Endodermal cell (in vitro differentiated cells): Measurements from ENCODE around the gene MAPK9. TPM values are rescaled to one million over a fixed set of nuclear protein-coding genes. Genes with fewer than 3 reads are reported as not detected.

Experiments used
- DNase-seq: peaks from one replicate; pipeline ENCODE4 v3.0.0-alpha.2; 2017
- H3K27ac ChIP-seq: 2 replicates; pipeline ENCODE4 v1.5.1; 2013; ENCODE audit warnings: mild to moderate bottlenecking, low read depth, low read length, moderate library complexity
- H3K27me3 ChIP-seq: 2 replicates; pipeline ENCODE4 v1.6.1; 2013; ENCODE audit warnings: mild to moderate bottlenecking, low read length, moderate library complexity; ENCODE audit not compliant: insufficient read depth, control insufficient read depth, poor library complexity, severe bottlenecking
- H3K36me3 ChIP-seq: 2 replicates; pipeline ENCODE4 v1.7.0; 2013; ENCODE audit warnings: mild to moderate bottlenecking, low read length, moderate library complexity; ENCODE audit not compliant: control insufficient read depth, insufficient read depth
- H3K4me1 ChIP-seq: one replicate; pipeline ENCODE4 v1.7.0; 2013; ENCODE audit warnings: low read length; ENCODE audit not compliant: control insufficient read depth, insufficient read depth
- H3K4me3 ChIP-seq: 2 replicates; pipeline ENCODE4 v1.5.1; 2013; ENCODE audit warnings: mild to moderate bottlenecking, low read length, moderate library complexity
- H3K9ac ChIP-seq: 2 replicates; pipeline ENCODE4 v1.6.1; 2013; ENCODE audit warnings: mild to moderate bottlenecking, low read length, moderate library complexity; ENCODE audit not compliant: poor library complexity, severe bottlenecking; ENCODE audit errors: extremely low read depth
- H3K9me3 ChIP-seq: 2 replicates; pipeline ENCODE4 v1.6.1; 2013; ENCODE audit warnings: mild to moderate bottlenecking, low read length, moderate library complexity; ENCODE audit not compliant: control insufficient read depth
- H3K27ac Mint-ChIP-seq: 2 replicates; pipeline ENCODE4 v1.8.0; 2020; ENCODE audit warnings: mixed read lengths
- H3K27me3 Mint-ChIP-seq: 2 replicates; pipeline ENCODE4 v1.8.0; 2021; ENCODE audit warnings: mild to moderate bottlenecking, mixed read lengths; ENCODE audit not compliant: insufficient read depth
- H3K36me3 Mint-ChIP-seq: 2 replicates; pipeline ENCODE4 v1.8.0; 2020; ENCODE audit warnings: low read depth, mixed read lengths
- H3K4me1 Mint-ChIP-seq: 2 replicates; pipeline ENCODE4 v1.8.0; 2020; ENCODE audit warnings: mixed read lengths
- H3K4me3 Mint-ChIP-seq: 2 replicates; pipeline ENCODE4 v1.8.0; 2020; ENCODE audit warnings: mild to moderate bottlenecking, moderate library complexity, mixed read lengths
- H3K9me3 Mint-ChIP-seq: 2 replicates; pipeline ENCODE4 v1.8.0; 2020; ENCODE audit warnings: mild to moderate bottlenecking, mixed read lengths
- WGBS, 2 experiments: methylation state at CpG; one replicate each; pipeline versions ENCODE4 v1.1.5 to v1.1.7; 2013; ENCODE audit warnings: missing lambda C conversion rate in 2 of 2, mixed read lengths in 1 of 2; ENCODE audit not compliant: insufficient coverage in 1 of 2, insufficient read length in 1 of 2; 5-methylcytosine and 5-hydroxymethylcytosine counted together
- total RNA-seq, 2 donors: library from RNA; stranded (reverse); fragmentation: NEBNext Ultra II Directional in 1 of 2; extraction: Animal tissue kit (Norgen Biotek cat#: 25700) in 1 of 2; gene quantifications; 2 replicates in 1 of 2; 3 replicates in 1 of 2; pipeline ENCODE4 v1.2.1, GENCODE V29; 2021
- TF ChIP-seq, protein P1 (sequence below): fragments of 200-600 bp; sonication (generic); conservative IDR thresholded peaks from 2 replicates; pipeline ENCODE4 v1.5.0; 2021; ENCODE audit warnings: antibody characterized with exemption, mild to moderate bottlenecking

The MAPK9 gene
- total RNA-seq, 2 donors from 2014 or later, result 45.6 to 51.8 TPM

DNA sequence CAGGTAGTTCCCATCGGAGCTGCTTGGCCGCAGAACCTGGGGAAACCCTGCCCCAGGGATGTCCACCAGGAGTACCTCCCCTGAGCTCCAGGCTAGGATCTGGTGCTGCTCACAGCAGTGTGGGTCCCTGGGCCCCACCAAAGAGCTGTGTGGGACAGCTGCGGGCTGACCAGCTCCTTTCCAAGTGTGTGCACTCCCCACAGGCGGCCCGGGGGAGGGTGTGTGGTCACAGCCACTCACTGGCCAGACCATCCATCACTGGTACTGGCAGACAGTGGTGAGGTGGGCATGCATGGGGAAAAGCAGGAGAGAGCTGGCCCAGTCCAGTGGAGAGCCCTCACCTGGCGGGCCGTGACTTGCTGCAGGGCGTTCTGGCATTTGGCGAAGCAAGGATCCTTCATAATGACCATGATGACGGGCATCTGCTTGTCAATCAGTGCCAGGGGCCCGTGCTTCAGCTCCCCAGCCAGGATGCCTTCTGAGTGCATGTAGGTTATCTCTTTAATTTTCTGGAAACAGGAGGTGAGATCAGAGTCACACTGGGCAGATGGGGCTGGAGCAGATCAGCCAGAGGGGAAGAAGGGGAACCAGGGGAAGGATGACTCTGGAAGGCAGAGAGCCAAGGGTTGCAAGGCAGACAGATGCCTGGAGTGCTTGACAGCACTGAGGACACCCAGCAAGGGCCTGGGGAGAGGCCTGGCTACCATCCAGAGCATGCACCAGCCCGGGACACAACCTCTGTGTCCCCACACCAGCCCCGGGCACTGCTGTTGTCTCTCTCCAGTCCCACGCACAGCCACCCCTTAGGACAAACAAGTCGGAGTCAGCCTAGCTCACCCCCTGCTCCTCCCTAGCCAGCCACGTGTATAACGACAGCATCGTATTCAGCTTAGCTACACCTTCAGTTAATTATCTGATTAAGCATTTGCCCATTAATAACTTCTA is 12.8 kb upstream of the MAPK9 start:
- no peaks in the 10 kb centered on the region for H3K9me3 Mint-ChIP-seq
- H3K27me3 Mint-ChIP-seq, result no peaks in the 10 kb centered on the region
- H3K36me3 Mint-ChIP-seq, result peaks cover 26% of the 10 kb centered on the region
- Histone ChIP-seq H3K9ac (no peak overlapping the region), H3K27me3 (no peaks in the 10 kb centered on the region), H3K4me3 (no peak overlapping the region), H3K27ac (no peak overlapping the region), H3K9me3 (no peaks in the 10 kb centered on the region), H3K4me1 (no peaks in the 10 kb centered on the region), H3K36me3 (peaks cover 39% of the 10 kb centered on the region)
- no peaks in the 10 kb centered on the region for H3K4me1 Mint-ChIP-seq
- TF ChIP-seq, protein P1, sequence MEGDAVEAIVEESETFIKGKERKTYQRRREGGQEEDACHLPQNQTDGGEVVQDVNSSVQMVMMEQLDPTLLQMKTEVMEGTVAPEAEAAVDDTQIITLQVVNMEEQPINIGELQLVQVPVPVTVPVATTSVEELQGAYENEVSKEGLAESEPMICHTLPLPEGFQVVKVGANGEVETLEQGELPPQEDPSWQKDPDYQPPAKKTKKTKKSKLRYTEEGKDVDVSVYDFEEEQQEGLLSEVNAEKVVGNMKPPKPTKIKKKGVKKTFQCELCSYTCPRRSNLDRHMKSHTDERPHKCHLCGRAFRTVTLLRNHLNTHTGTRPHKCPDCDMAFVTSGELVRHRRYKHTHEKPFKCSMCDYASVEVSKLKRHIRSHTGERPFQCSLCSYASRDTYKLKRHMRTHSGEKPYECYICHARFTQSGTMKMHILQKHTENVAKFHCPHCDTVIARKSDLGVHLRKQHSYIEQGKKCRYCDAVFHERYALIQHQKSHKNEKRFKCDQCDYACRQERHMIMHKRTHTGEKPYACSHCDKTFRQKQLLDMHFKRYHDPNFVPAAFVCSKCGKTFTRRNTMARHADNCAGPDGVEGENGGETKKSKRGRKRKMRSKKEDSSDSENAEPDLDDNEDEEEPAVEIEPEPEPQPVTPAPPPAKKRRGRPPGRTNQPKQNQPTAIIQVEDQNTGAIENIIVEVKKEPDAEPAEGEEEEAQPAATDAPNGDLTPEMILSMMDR, result no peak
- H3K4me3 Mint-ChIP-seq, result no peak overlapping the region
- DNase-seq, result no peak
- no peak overlapping the region for H3K27ac Mint-ChIP-seq
- 93 to 98% methylated on average over 17 to 18 of the region's 18 CpGs for WGBS, 2 experiments

DNA sequence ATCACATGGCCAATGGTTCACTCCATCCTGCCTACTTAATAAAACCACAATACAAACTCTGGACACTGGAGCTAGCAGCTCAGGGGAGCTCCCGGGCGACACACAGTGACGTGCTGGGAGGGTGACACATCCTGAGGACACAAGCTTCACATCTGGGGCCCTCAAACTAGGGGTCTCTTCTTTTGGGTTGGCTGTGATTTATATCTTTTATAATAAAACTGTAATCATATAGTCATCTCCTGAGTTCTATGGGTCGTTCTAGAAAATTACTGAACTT is 12.1 kb upstream of the MAPK9 start:
- Mint-ChIP-seq H3K4me3 (no peak overlapping the region), H3K4me1 (no peaks in the 10 kb centered on the region), H3K9me3 (no peaks in the 10 kb centered on the region), H3K27me3 (no peaks in the 10 kb centered on the region), H3K36me3 (peaks cover 26% of the 10 kb centered on the region), H3K27ac (no peak overlapping the region)
- H3K36me3 ChIP-seq, result peaks cover 39% of the 10 kb centered on the region
- H3K27ac ChIP-seq, result no peak overlapping the region
- no peak overlapping the region for H3K9ac ChIP-seq
- H3K4me3 ChIP-seq, result no peak overlapping the region
- DNase-seq, result no peak
- no peaks in the 10 kb centered on the region for H3K9me3 ChIP-seq
- TF ChIP-seq, protein P1, result no peak
- no peaks in the 10 kb centered on the region for H3K4me1 ChIP-seq
- H3K27me3 ChIP-seq, result no peaks in the 10 kb centered on the region
- WGBS, 2 experiments, result 96% methylated on average over 4 of the region's 4 CpGs; no CpG with 5 or more reads in 1 of the 2 experiments

DNA sequence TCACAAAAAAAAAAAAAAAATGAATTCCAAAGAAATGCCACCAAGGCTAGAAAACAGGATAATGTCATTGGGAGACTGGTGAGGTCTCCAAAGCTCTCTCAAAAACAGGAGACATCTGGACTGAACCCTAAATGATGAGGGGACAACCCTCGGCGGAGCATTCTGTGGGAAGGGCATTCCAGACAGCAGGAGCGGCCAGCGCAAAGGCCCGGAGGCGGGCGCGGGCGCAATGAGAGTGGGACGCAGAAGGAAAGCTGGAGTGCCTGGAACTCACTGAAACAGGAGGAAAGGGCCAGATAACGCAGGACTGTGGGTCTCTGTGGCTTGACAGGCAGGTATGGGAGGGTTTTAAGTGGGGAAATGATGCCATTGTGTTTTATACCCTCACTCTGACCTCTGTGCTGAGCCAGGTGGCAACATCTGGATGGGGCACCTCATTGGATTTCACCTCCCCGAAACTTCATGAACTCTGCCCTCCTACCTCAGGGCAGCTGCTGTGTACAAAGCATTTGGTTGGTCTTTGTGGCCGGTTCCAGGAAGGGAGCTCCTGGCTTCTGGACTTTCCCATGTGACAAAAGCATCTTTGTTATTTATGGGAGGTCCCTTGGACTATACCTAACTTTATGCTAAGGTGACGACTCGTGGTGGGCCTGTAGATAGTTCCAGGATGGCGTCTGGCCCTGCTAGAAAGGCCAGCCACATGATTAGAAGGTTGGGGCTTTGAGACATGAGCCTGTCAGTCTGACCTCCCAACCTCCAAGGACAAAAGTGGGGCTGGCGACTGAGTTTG is 11.5 kb upstream of the MAPK9 start:
- H3K4me1 ChIP-seq, result no peaks in the 10 kb centered on the region
- Mint-ChIP-seq H3K27me3 (no peaks in the 10 kb centered on the region), H3K9me3 (no peaks in the 10 kb centered on the region), H3K36me3 (peaks cover 26% of the 10 kb centered on the region), H3K27ac (no peak overlapping the region), H3K4me1 (no peaks in the 10 kb centered on the region), H3K4me3 (no peak overlapping the region)
- peaks cover 39% of the 10 kb centered on the region for H3K36me3 ChIP-seq
- H3K9ac ChIP-seq, result no peak overlapping the region
- no peaks in the 10 kb centered on the region for H3K27me3 ChIP-seq
- H3K27ac ChIP-seq, result no peak overlapping the region
- TF ChIP-seq, protein P1, result no peak
- H3K9me3 ChIP-seq, result no peaks in the 10 kb centered on the region
- WGBS, 2 experiments, result 97 to 98% methylated on average over 12 to 17 of the region's 17 CpGs
- no peak overlapping the region for H3K4me3 ChIP-seq
- DNase-seq, result no peak
